HL-60 (cell line): ENCODE results near the gene MPRIP.

Experiments used
- DNase-seq, 2 experiments: peaks; one replicate each; pipeline ENCODE4 v3.0.0-alpha.2; 2010 to 2020; ENCODE audit warnings: low read depth in 1 of 2, low spot score in 1 of 2
- H3K27ac ChIP-seq: fragments of 250-450 bp; sonication (Bioruptor Pico); replicated peaks from 2 replicates; pipeline ENCODE4 v1.5.1; 2020; ENCODE audit warnings: mild to moderate bottlenecking, moderate library complexity
- H3K27me3 ChIP-seq: fragments of 250-450 bp; sonication (Bioruptor Pico); 2 replicates; pipeline ENCODE4 v1.5.1; 2021; ENCODE audit warnings: mild to moderate bottlenecking, moderate library complexity; ENCODE audit not compliant: insufficient read depth, poor library complexity, severe bottlenecking
- H3K4me3 ChIP-seq: replicated peaks from 2 replicates; pipeline ENCODE4 v1.5.1; 2011; ENCODE audit warnings: mild to moderate bottlenecking, control low read depth, low read length; ENCODE audit not compliant: insufficient read depth
- GABPA ChIP-seq: IDR thresholded peaks from 2 replicates; pipeline ENCODE4 v1.6.1; 2012; ENCODE audit warnings: low read depth
- POLR2AphosphoS5 ChIP-seq: IDR thresholded peaks from 2 replicates; pipeline ENCODE4 v1.6.1; 2012; ENCODE audit warnings: low read depth
- SPI1 ChIP-seq: IDR thresholded peaks from 2 replicates; pipeline ENCODE4 v1.6.1; 2012; ENCODE audit warnings: low read depth, mild to moderate bottlenecking, borderline replicate concordance
- TF ChIP-seq, protein P1 (sequence below): IDR thresholded peaks from 2 replicates; pipeline ENCODE4 v1.6.1; 2012; ENCODE audit warnings: low read depth; ENCODE audit not compliant: insufficient replicate concordance
- TF ChIP-seq, protein P2 (sequence below): IDR thresholded peaks from one replicate; pipeline ENCODE4 v1.5.1; 2011; ENCODE audit warnings: low read length, control low read depth, inconsistent platforms; ENCODE audit not compliant: insufficient read depth

The MPRIP gene

DNA sequence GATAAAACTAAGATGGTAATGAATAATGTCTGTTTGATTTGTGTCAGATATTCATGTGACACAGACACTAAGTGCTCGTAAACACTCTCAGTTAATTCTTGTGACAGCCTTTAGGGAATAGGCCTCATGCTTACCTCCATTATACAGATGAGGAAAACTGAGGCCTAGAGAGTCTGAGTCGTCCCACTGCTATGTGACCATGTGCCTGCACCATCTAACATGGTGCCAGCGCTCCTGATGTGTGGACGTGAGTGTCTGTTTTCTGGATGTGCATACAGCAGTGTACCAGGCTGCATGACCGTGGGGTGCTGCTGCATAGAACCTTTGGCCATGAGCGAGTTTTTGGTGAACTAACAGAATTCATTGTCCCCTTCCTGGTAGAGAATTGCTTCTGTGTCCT, 61.8 kb downstream of the MPRIP start:
- Histone ChIP-seq H3K27me3 (no peaks in the 10 kb centered on the region), H3K27ac (no peak overlapping the region), H3K4me3 (no peak overlapping the region)
- TF ChIP-seq GABPA (no peak), POLR2AphosphoS5 (no peak)
- TF ChIP-seq, protein P1, sequence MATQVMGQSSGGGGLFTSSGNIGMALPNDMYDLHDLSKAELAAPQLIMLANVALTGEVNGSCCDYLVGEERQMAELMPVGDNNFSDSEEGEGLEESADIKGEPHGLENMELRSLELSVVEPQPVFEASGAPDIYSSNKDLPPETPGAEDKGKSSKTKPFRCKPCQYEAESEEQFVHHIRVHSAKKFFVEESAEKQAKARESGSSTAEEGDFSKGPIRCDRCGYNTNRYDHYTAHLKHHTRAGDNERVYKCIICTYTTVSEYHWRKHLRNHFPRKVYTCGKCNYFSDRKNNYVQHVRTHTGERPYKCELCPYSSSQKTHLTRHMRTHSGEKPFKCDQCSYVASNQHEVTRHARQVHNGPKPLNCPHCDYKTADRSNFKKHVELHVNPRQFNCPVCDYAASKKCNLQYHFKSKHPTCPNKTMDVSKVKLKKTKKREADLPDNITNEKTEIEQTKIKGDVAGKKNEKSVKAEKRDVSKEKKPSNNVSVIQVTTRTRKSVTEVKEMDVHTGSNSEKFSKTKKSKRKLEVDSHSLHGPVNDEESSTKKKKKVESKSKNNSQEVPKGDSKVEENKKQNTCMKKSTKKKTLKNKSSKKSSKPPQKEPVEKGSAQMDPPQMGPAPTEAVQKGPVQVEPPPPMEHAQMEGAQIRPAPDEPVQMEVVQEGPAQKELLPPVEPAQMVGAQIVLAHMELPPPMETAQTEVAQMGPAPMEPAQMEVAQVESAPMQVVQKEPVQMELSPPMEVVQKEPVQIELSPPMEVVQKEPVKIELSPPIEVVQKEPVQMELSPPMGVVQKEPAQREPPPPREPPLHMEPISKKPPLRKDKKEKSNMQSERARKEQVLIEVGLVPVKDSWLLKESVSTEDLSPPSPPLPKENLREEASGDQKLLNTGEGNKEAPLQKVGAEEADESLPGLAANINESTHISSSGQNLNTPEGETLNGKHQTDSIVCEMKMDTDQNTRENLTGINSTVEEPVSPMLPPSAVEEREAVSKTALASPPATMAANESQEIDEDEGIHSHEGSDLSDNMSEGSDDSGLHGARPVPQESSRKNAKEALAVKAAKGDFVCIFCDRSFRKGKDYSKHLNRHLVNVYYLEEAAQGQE: no peak
- no peak for DNase-seq

DNA sequence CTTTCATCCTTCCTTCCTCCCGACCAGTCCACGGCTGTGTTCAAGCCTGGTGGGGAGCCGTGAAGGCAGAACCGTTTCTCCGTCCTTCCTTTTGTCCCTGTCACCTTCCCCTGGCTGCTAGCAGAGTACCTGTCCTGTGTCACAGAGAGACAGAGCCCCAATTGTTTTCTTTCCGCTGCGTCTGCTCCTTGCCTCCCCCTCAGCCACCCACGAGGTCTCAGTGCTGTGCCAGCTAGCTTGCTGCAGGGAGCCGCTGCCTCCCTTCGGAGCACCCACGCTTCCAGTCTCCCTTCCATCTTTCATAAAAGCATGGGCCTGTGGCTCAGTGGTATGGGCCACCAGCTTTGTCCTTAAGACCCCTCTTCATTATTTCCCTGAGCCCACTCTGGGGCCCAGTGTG, 62.2 kb downstream of the MPRIP start:
- DNase-seq: no peak
- H3K27ac ChIP-seq: no peak overlapping the region
- no peaks in the 10 kb centered on the region for H3K27me3 ChIP-seq
- TF ChIP-seq, protein P2, sequence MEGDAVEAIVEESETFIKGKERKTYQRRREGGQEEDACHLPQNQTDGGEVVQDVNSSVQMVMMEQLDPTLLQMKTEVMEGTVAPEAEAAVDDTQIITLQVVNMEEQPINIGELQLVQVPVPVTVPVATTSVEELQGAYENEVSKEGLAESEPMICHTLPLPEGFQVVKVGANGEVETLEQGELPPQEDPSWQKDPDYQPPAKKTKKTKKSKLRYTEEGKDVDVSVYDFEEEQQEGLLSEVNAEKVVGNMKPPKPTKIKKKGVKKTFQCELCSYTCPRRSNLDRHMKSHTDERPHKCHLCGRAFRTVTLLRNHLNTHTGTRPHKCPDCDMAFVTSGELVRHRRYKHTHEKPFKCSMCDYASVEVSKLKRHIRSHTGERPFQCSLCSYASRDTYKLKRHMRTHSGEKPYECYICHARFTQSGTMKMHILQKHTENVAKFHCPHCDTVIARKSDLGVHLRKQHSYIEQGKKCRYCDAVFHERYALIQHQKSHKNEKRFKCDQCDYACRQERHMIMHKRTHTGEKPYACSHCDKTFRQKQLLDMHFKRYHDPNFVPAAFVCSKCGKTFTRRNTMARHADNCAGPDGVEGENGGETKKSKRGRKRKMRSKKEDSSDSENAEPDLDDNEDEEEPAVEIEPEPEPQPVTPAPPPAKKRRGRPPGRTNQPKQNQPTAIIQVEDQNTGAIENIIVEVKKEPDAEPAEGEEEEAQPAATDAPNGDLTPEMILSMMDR: no peak
- TF ChIP-seq SPI1 (no peak), GABPA (no peak), POLR2AphosphoS5 (no peak)
- TF ChIP-seq, protein P1: no peak
- no peak overlapping the region for H3K4me3 ChIP-seq

DNA sequence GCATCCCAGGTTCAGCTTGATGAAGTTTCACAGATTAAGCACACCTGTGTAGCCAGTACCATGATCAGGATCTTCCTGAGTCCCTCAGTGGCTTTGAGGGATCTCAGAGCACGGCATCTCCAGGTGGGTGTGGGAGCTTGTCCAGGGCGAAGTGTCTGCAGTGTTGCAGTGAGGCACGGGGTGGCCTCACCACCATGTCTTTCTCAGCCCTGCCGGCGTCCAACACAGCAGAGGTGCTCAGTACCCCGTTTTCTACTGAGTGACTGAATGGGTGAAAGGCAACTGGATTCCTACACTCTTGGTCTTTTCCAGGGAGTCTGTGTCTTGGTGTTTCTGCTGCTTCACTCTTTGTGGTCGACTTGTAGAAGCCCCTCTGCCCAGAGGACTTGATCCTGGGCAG, 63.7 kb downstream of the MPRIP start:
- Histone ChIP-seq H3K27ac (no peak overlapping the region), H3K27me3 (no peaks in the 10 kb centered on the region), H3K4me3 (no peak overlapping the region)
- DNase-seq: no peak
- TF ChIP-seq POLR2AphosphoS5 (no peak), GABPA (no peak), SPI1 (no peak)
- TF ChIP-seq, protein P2: no peak
- TF ChIP-seq, protein P1: no peak

DNA sequence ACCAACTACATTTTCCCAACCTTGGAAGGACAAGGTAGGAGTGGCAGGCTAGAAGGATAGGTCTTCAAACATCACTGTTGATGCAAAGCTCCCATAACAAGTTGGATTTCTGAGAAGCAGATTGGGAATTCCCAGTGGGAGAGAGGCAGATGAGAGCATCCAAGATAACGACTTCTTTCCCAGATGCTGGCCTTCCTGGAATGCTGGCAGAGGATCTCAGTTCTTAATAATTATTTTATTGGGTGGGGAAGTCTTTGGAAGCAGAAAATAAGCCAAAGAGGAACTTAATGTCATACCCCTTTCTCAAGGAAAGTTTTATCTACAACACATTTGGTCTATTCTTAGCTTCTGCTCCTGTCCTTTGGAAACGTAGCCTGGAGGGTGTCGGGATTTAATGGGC, 64.5 kb downstream of the MPRIP start:
- no peak for DNase-seq
- no peak overlapping the region for H3K4me3 ChIP-seq
- no peaks in the 10 kb centered on the region for H3K27me3 ChIP-seq
- no peak overlapping the region for H3K27ac ChIP-seq
- TF ChIP-seq SPI1: no peak
- TF ChIP-seq, protein P1: no peak
- TF ChIP-seq, protein P2: no peak
- TF ChIP-seq POLR2AphosphoS5: no peak
- TF ChIP-seq GABPA: no peak
